SU-DHL-6 (cell line): ENCODE measurements around the gene RANBP1.

Source experiments
- H2AFZ ChIP-seq: fragments of 200-600 bp; sonication (generic); 2 replicates; pipeline ENCODE4 v1.6.1; 2014; ENCODE audit warnings: low read depth, mild to moderate bottlenecking, moderate library complexity, mixed read lengths, antibody characterized with exemption, low read length; ENCODE audit not compliant: severe bottlenecking
- H3F3A ChIP-seq: fragments of 200-600 bp; shearing (Covaris generic); 2 replicates; pipeline ENCODE4 v1.6.0; 2016; ENCODE audit warnings: antibody characterized with exemption, mild to moderate bottlenecking; ENCODE audit not compliant: insufficient read depth
- H3K27ac ChIP-seq: fragments of 200-600 bp; sonication (generic); 2 replicates; pipeline ENCODE4 v1.5.1; 2016; ENCODE audit warnings: low read depth, mild to moderate bottlenecking, low read length, moderate library complexity, mixed read lengths
- H3K27me3 ChIP-seq: fragments of 200-600 bp; sonication (generic), shearing (Covaris generic); 2 replicates; pipeline ENCODE4 v1.6.0; 2014; ENCODE audit warnings: mild to moderate bottlenecking, low read length
- H3K36me3 ChIP-seq: fragments of 200-600 bp; sonication (generic); 2 replicates; pipeline ENCODE4 v1.6.1; 2014; ENCODE audit warnings: mild to moderate bottlenecking, low read length, mixed read lengths
- H3K4me2 ChIP-seq: fragments of 300-600, 200-600 bp; shearing (Covaris generic), sonication (generic); 2 replicates; pipeline ENCODE4 v1.6.0; 2014; ENCODE audit warnings: low read length, low read depth, mild to moderate bottlenecking; ENCODE audit not compliant: poor library complexity, severe bottlenecking
- H3K4me3 ChIP-seq: fragments of 200-600 bp; sonication (generic); 2 replicates; pipeline ENCODE4 v1.5.1; 2014; ENCODE audit warnings: antibody characterized with exemption, low read length, mild to moderate bottlenecking, mixed read lengths; ENCODE audit not compliant: insufficient read depth, poor library complexity, severe bottlenecking
- H3K79me2 ChIP-seq: fragments of 200-600 bp; sonication (generic); 2 replicates; pipeline ENCODE4 v1.6.1; 2014; ENCODE audit warnings: mild to moderate bottlenecking, low read length, moderate library complexity; ENCODE audit not compliant: insufficient read depth
- H3K9ac ChIP-seq: fragments of 200-600 bp; sonication (generic); 2 replicates; pipeline ENCODE4 v1.7.0; 2014; ENCODE audit warnings: mild to moderate bottlenecking, low read length
- H3K9me2 ChIP-seq: fragments of 200-600 bp; sonication (generic); replicated peaks from 2 replicates; pipeline ENCODE4 v1.6.1; 2014; ENCODE audit warnings: low read length; ENCODE audit not compliant: insufficient read depth
- H3K9me3 ChIP-seq: fragments of 200-600 bp; sonication (generic); 2 replicates; pipeline ENCODE4 v1.6.1; 2014; ENCODE audit warnings: low read length, mixed read lengths; ENCODE audit not compliant: insufficient read depth
- H4K20me1 ChIP-seq: fragments of 200-600 bp; sonication (generic); 2 replicates; pipeline ENCODE4 v1.6.1; 2014; ENCODE audit warnings: low read depth, mild to moderate bottlenecking, antibody characterized with exemption, low read length, moderate library complexity, mixed read lengths
- EZH2phosphoT487 ChIP-seq: fragments of 200-600 bp; sonication (generic), shearing (Covaris generic); conservative IDR thresholded peaks from 2 replicates; pipeline ENCODE4 v1.6.1; 2018; ENCODE audit warnings: mild to moderate bottlenecking, antibody characterized with exemption, low read length, moderate library complexity, mixed read lengths
- TF ChIP-seq, protein P1 (sequence below): fragments of 200-600 bp; sonication (generic); IDR thresholded peaks from one replicate; pipeline ENCODE4 v1.5.1; 2017; ENCODE audit warnings: antibody characterized with exemption, mild to moderate bottlenecking, low read length, moderate library complexity; ENCODE audit not compliant: insufficient read depth, poor library complexity, severe bottlenecking

The RANBP1 gene

GRCh38 chr22:20143883-20144665, 28.2 kb downstream of the RANBP1 start:
- TF ChIP-seq, protein P1, sequence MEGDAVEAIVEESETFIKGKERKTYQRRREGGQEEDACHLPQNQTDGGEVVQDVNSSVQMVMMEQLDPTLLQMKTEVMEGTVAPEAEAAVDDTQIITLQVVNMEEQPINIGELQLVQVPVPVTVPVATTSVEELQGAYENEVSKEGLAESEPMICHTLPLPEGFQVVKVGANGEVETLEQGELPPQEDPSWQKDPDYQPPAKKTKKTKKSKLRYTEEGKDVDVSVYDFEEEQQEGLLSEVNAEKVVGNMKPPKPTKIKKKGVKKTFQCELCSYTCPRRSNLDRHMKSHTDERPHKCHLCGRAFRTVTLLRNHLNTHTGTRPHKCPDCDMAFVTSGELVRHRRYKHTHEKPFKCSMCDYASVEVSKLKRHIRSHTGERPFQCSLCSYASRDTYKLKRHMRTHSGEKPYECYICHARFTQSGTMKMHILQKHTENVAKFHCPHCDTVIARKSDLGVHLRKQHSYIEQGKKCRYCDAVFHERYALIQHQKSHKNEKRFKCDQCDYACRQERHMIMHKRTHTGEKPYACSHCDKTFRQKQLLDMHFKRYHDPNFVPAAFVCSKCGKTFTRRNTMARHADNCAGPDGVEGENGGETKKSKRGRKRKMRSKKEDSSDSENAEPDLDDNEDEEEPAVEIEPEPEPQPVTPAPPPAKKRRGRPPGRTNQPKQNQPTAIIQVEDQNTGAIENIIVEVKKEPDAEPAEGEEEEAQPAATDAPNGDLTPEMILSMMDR, result no peak
- no peak for TF ChIP-seq EZH2phosphoT487
- Histone ChIP-seq H3K4me2 (no peak overlapping the region), H3K9me2 (no peaks in the 10 kb centered on the region), H3K27ac (no peak overlapping the region), H3F3A (no peaks in the 10 kb centered on the region), H4K20me1 (no peaks in the 10 kb centered on the region), H3K9me3 (no peaks in the 10 kb centered on the region), H3K79me2 (no peaks in the 10 kb centered on the region), H3K27me3 (no peaks in the 10 kb centered on the region), H3K4me3 (no peak overlapping the region), H2AFZ (no peak overlapping the region), H3K36me3 (no peaks in the 10 kb centered on the region), H3K9ac (no peak overlapping the region)

- H3K9me2 ChIP-seq, result no peaks in the 10 kb centered on the region
- no peak overlapping the region for H3K27ac ChIP-seq
- TF ChIP-seq EZH2phosphoT487, result no peak
- H4K20me1 ChIP-seq, result no peaks in the 10 kb centered on the region
- H3K79me2 ChIP-seq, result no peaks in the 10 kb centered on the region
- H3K4me3 ChIP-seq, result no peak overlapping the region
- H3K27me3 ChIP-seq, result no peaks in the 10 kb centered on the region
- no peak overlapping the region for H3K9ac ChIP-seq
- no peak overlapping the region for H2AFZ ChIP-seq
- H3K9me3 ChIP-seq, result no peaks in the 10 kb centered on the region
- H3K36me3 ChIP-seq, result no peaks in the 10 kb centered on the region
- no peaks in the 10 kb centered on the region for H3F3A ChIP-seq
- no peak overlapping the region for H3K4me2 ChIP-seq
These were observed 29.4 kb downstream of the RANBP1 start for GRCh38 chr22:20145206-20145831.

- H3K79me2 ChIP-seq, result no peaks in the 10 kb centered on the region
- no peaks in the 10 kb centered on the region for H3K27me3 ChIP-seq
- TF ChIP-seq, protein P1, result no peak
- TF ChIP-seq EZH2phosphoT487, result no peak
- H2AFZ ChIP-seq, result no peak overlapping the region
- no peak overlapping the region for H3K4me2 ChIP-seq
- no peaks in the 10 kb centered on the region for H3K9me2 ChIP-seq
- H3K36me3 ChIP-seq, result no peaks in the 10 kb centered on the region
- no peaks in the 10 kb centered on the region for H3F3A ChIP-seq
- no peak overlapping the region for H3K9ac ChIP-seq
- H4K20me1 ChIP-seq, result no peaks in the 10 kb centered on the region
- H3K4me3 ChIP-seq, result no peak overlapping the region
- no peaks in the 10 kb centered on the region for H3K9me3 ChIP-seq
- no peak overlapping the region for H3K27ac ChIP-seq
These were observed 29.9 kb downstream of the RANBP1 start for GRCh38 chr22:20145832-20146223.

DNA sequence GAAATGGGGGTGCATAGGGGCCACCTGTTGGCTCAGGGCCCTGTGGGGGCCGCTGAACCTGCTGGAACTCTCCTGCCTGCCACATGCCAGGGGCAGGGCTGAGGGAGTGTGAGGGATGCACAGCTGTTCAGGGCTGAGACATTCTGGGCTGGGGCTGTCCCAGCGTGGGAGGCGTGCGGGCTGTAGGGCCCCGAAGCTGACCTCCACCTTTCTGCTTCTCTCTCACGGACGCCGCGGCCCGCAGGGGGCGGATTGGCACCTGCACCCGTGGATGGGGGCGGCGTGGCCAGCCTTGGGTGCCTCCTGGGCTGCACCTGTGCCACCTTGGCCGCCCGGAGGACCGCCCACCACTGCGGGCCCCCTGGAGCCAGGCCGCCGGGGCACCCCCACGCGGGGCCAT, 30.9 kb downstream of the RANBP1 start:
- Histone ChIP-seq H3K27ac (no peak overlapping the region), H3K9me3 (no peaks in the 10 kb centered on the region), H3K4me3 (no peak overlapping the region), H4K20me1 (no peaks in the 10 kb centered on the region), H3K9me2 (no peaks in the 10 kb centered on the region), H3K36me3 (no peaks in the 10 kb centered on the region), H3K9ac (no peak overlapping the region), H3F3A (no peaks in the 10 kb centered on the region), H3K79me2 (no peaks in the 10 kb centered on the region), H3K4me2 (no peak overlapping the region), H2AFZ (no peak overlapping the region), H3K27me3 (no peaks in the 10 kb centered on the region)
- TF ChIP-seq, protein P1, result no peak
- TF ChIP-seq EZH2phosphoT487, result no peak
